ENCODE results near the gene PI16. TPM values are rescaled to one million over a fixed set of nuclear protein-coding genes. Genes with fewer than 3 reads are reported as not detected.

The PI16 gene
- total RNA-seq, 1 donor from 2014 or later = not detected

DNA sequence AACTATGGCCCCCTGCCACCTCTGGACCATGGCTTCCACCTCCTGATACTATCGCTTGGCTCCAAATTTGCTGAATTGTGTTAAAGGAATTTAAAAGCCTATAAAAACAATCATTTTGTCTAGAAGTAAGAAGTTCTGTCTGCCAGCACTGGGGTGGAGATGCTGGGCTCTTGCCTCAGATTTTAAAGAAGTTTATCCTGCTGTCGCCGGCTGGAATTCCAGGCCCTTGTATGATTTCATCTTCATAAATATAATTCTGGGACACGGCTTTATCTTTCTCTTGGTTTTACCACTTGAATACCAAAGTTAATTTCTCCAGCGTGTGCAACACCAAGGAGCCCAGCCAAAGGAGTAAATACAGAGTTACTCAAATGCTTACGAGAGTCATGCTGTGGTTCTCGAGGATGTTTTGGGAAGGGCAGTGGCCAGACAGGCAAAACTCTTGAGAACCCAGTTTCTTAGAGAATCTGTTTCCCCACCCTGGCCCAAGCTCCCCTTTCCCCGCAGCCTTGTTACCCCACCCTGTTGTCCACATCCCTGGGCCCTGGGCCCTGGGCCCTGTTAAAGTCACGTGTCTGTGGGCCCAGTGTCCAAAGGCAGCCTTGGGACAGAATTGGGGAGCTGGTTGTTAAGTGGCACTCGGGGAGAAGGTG lies 36.9 kb upstream of the PI16 start:
- Histone ChIP-seq H3K4me3 (ENCODE audit: low read depth, low read length) (no peak overlapping the region), H3K27me3 (ENCODE audit: control insufficient read depth, insufficient read depth, low read length) (no peaks in the 10 kb centered on the region), H3K36me3 (ENCODE audit: control insufficient read depth, insufficient read depth, low read length) (peaks cover 15% of the 10 kb centered on the region)
- TF ChIP-seq, protein P1, sequence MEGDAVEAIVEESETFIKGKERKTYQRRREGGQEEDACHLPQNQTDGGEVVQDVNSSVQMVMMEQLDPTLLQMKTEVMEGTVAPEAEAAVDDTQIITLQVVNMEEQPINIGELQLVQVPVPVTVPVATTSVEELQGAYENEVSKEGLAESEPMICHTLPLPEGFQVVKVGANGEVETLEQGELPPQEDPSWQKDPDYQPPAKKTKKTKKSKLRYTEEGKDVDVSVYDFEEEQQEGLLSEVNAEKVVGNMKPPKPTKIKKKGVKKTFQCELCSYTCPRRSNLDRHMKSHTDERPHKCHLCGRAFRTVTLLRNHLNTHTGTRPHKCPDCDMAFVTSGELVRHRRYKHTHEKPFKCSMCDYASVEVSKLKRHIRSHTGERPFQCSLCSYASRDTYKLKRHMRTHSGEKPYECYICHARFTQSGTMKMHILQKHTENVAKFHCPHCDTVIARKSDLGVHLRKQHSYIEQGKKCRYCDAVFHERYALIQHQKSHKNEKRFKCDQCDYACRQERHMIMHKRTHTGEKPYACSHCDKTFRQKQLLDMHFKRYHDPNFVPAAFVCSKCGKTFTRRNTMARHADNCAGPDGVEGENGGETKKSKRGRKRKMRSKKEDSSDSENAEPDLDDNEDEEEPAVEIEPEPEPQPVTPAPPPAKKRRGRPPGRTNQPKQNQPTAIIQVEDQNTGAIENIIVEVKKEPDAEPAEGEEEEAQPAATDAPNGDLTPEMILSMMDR (IDR thresholded peaks at IDR 0.05; ENCODE audit: insufficient read depth, low read length, severe bottlenecking) = no peak
- no peak for DNase-seq (ENCODE audit: low read depth)
- no peak for FAIRE-seq

DNA sequence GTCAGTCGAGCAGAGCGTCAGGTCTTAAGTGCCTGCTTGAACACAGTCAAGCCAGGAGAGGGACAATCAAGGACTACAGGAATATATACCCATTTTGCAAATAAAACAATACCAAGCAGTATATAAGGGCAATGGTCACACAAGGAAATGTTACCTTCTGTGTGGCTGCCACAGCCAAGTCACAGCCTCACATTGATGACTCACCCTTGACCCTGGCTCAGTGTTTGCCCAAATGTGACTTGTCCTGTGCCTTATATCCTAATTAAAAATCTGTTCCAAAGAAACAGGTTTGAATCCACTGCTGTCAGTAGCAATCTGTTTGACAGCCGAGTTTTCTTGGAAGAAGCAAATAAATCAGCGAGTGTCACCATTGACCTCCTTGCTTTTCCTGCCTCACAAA lies 34.5 kb upstream of the PI16 start:
- TF ChIP-seq, protein P1 (IDR thresholded peaks at IDR 0.05; ENCODE audit: insufficient read depth, low read length, severe bottlenecking) = no peak
- no peaks in the 10 kb centered on the region for H3K27me3 ChIP-seq (ENCODE audit: control insufficient read depth, insufficient read depth, low read length)
- H3K36me3 ChIP-seq (ENCODE audit: control insufficient read depth, insufficient read depth, low read length) = peaks cover 22% of the 10 kb centered on the region
- DNase-seq (ENCODE audit: low read depth) (no peak), FAIRE-seq (no peak)
- no peak overlapping the region for H3K4me3 ChIP-seq (ENCODE audit: low read depth, low read length)

DNA sequence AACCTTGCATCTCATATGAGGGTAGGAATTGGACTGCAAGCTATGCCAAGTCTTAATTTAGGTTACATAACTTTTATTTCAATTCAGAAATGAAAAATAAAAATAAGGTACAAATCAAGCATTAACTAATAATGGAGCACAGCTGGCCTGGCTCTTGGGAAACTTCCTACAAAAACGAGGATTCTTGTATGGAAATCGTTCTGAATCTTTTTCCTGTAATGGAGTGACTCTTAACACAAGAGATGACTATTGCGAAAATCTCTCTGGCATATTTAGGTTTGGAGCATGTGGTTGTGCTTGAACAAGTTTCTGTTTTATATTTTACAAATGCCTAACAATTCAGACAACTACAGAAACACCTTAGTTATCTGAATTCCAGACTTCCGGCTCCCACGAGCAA lies 34.0 kb upstream of the PI16 start:
- Histone ChIP-seq H3K27me3 (ENCODE audit: control insufficient read depth, insufficient read depth, low read length) (no peaks in the 10 kb centered on the region), H3K36me3 (ENCODE audit: control insufficient read depth, insufficient read depth, low read length) (peaks cover 20% of the 10 kb centered on the region), H3K4me3 (ENCODE audit: low read depth, low read length) (no peak overlapping the region)
- no peak for DNase-seq (ENCODE audit: low read depth)
- TF ChIP-seq, protein P1 (IDR thresholded peaks at IDR 0.05; ENCODE audit: insufficient read depth, low read length, severe bottlenecking) = no peak
- no peak for FAIRE-seq

DNA sequence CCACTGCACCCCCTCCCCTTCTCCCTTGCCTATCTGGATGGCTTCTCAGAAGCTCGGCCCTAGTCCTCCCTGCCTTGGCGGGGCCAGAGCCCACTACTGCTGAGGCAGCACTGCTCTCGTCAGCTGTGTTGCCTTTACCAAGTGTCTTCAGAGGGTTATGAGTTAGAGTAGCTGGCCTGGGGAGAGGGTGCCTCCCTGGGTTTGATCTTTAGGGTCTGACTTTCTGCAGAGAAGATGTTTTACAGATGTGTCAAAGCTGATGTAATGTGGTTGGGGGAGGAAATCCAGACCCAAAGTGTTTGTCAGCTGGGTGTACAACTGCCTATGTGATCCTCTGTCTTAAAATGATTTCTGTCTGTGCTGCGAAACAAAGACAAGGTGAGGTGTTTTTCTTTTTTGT lies 30.4 kb upstream of the PI16 start:
- no peak overlapping the region for H3K4me3 ChIP-seq (ENCODE audit: low read depth, low read length)
- DNase-seq (ENCODE audit: low read depth) (no peak), FAIRE-seq (no peak)
- no peaks in the 10 kb centered on the region for H3K27me3 ChIP-seq (ENCODE audit: control insufficient read depth, insufficient read depth, low read length)
- peaks cover 13% of the 10 kb centered on the region for H3K36me3 ChIP-seq (ENCODE audit: control insufficient read depth, insufficient read depth, low read length)
- TF ChIP-seq, protein P1 (IDR thresholded peaks at IDR 0.05; ENCODE audit: insufficient read depth, low read length, severe bottlenecking) = no peak

DNA sequence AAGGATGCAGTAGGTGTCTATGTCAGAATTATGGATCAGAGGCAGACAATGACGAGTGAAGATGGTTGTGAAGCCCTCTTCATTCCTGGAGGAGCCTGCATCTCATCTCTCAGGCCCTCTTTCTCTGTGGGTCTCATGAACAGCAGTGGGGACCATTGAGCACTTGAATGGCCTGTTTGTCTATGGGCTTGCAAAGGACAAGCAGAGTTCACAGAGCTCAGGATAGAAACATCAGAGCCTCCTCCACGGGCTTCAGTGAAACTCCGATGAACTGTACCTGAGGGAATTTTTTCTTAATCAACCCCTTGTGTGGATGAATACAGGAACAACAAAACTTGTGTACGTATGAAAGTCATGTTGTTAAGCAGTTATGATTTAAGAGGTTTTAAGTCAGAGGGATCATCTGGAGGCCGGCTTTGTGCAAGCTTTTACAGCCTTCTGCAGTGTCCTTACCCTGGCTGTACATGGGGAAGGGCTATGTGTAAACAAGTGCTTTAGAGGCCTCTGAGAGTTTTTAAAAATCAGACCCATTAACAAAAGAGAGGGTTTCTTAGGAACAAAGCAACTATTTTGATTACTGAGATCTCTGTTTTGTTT lies 29.7 kb upstream of the PI16 start:
- peaks cover 13% of the 10 kb centered on the region for H3K36me3 ChIP-seq (ENCODE audit: control insufficient read depth, insufficient read depth, low read length)
- FAIRE-seq (no peak), DNase-seq (ENCODE audit: low read depth) (no peak)

More for the DNA sequence above, 29.7 kb upstream of the PI16 start:
- TF ChIP-seq, protein P1 (IDR thresholded peaks at IDR 0.05; ENCODE audit: insufficient read depth, low read length, severe bottlenecking) = no peak
- no peaks in the 10 kb centered on the region for H3K27me3 ChIP-seq (ENCODE audit: control insufficient read depth, insufficient read depth, low read length)
- no peak overlapping the region for H3K4me3 ChIP-seq (ENCODE audit: low read depth, low read length)
